ENCODE results near the gene CELSR1.

- TF ChIP-seq POLR2AphosphoS5 (IDR thresholded peaks at IDR 0.05; ENCODE audit: low read depth, low read length) (no peak), TAF1 (IDR thresholded peaks at IDR 0.05; ENCODE audit: borderline replicate concordance, low read depth, low read length) (no peak), POLR2A (IDR thresholded peaks at IDR 0.05; ENCODE audit: low read depth, low read length) (no peak)
These were observed 170.4 kb downstream of the CELSR1 start for GRCh38 chr22:46366801-46367706.

All from GM12892 (cell line).